ENCODE data around the gene TSPYL4. TPM values are rescaled to one million over a fixed set of nuclear protein-coding genes. Genes with fewer than 3 reads are reported as not detected.
"Not testable (repeated sequence)": the region's sequence is repeated elsewhere in the genome, so short reads cannot be mapped to it uniquely, and the experiment has no call there.

TSPYL4 gene
- total RNA-seq = 10 to 100 TPM; 10.3 to 13.1 TPM

GRCh38 chr6:116253505-116254296, at the start of gene TSPYL4:
Gene TSPYL4, minus strand, starts transcription at chr6:116254075. Its CDS starts 67 bp downstream, at chr6:116254008.
- peaks cover 25% of the 10 kb centered on the region for H3K4me1 Mint-ChIP-seq
- H3K27me3 Mint-ChIP-seq = no peaks in the 10 kb centered on the region
- H3K36me3 Mint-ChIP-seq (ENCODE audit: low read depth) = peaks cover 9% of the 10 kb centered on the region
- no peak within 1 kb of the TSS for H3K4me3 Mint-ChIP-seq
- H3K27ac Mint-ChIP-seq = no peak within 1 kb of the TSS
- ATAC-seq (replicated peaks) = peak; percentile 100
- H3K9me3 Mint-ChIP-seq = no peaks in the 10 kb centered on the region

GRCh38 chr6:116301104-116301503, 47.2 kb upstream of the TSPYL4 start:
- Mint-ChIP-seq H3K4me3 (no peak overlapping the region), H3K36me3 (ENCODE audit: low read depth) (no peaks in the 10 kb centered on the region), H3K4me1 (no peaks in the 10 kb centered on the region), H3K27me3 (no peaks in the 10 kb centered on the region), H3K9me3 (no peaks in the 10 kb centered on the region), H3K27ac (no peak overlapping the region)
- no peak for ATAC-seq (replicated peaks)

GRCh38 chr6:116300566-116300965, 46.7 kb upstream of the TSPYL4 start:
- no peak for ATAC-seq (replicated peaks)
- H3K9me3 Mint-ChIP-seq = no peaks in the 10 kb centered on the region
- H3K4me3 Mint-ChIP-seq = no peak overlapping the region
- H3K27me3 Mint-ChIP-seq = no peaks in the 10 kb centered on the region
- H3K4me1 Mint-ChIP-seq = no peaks in the 10 kb centered on the region
- no peak overlapping the region for H3K27ac Mint-ChIP-seq
- no peaks in the 10 kb centered on the region for H3K36me3 Mint-ChIP-seq (ENCODE audit: low read depth)

- H3K4me1 Mint-ChIP-seq = no peaks in the 10 kb centered on the region
- H3K27me3 Mint-ChIP-seq = no peaks in the 10 kb centered on the region
- no peak overlapping the region for H3K27ac Mint-ChIP-seq
- no peak for ATAC-seq (replicated peaks)
- no peaks in the 10 kb centered on the region for H3K9me3 Mint-ChIP-seq
- H3K36me3 Mint-ChIP-seq (ENCODE audit: low read depth) = no peaks in the 10 kb centered on the region
- H3K4me3 Mint-ChIP-seq = no peak overlapping the region
These were observed 45.1 kb upstream of the TSPYL4 start for GRCh38 chr6:116298973-116299372.

GRCh38 chr6:116298273-116298672, 44.4 kb upstream of the TSPYL4 start:
- Mint-ChIP-seq H3K27me3 (no peaks in the 10 kb centered on the region), H3K4me1 (no peaks in the 10 kb centered on the region), H3K36me3 (ENCODE audit: low read depth) (no peaks in the 10 kb centered on the region), H3K4me3 (no peak overlapping the region), H3K9me3 (no peaks in the 10 kb centered on the region), H3K27ac (no peak overlapping the region)
- no peak for ATAC-seq (replicated peaks)

GRCh38 chr6:116292553-116292952, 38.7 kb upstream of the TSPYL4 start:
- H3K9me3 Mint-ChIP-seq = no peaks in the 10 kb centered on the region
- ATAC-seq (replicated peaks) = no peak
- no peak overlapping the region for H3K27ac Mint-ChIP-seq
- H3K4me1 Mint-ChIP-seq = no peaks in the 10 kb centered on the region
- no peaks in the 10 kb centered on the region for H3K27me3 Mint-ChIP-seq
- no peak overlapping the region for H3K4me3 Mint-ChIP-seq
- no peaks in the 10 kb centered on the region for H3K36me3 Mint-ChIP-seq (ENCODE audit: low read depth)

- H3K27me3 Mint-ChIP-seq = no peaks in the 10 kb centered on the region
These were observed 38.0 kb upstream of the TSPYL4 start for GRCh38 chr6:116291701-116292396.

GRCh38 chr6:116290799-116291198, 36.9 kb upstream of the TSPYL4 start:
- no peaks in the 10 kb centered on the region for H3K9me3 Mint-ChIP-seq
- no peaks in the 10 kb centered on the region for H3K27me3 Mint-ChIP-seq
- no peak overlapping the region for H3K27ac Mint-ChIP-seq
- no peaks in the 10 kb centered on the region for H3K36me3 Mint-ChIP-seq (ENCODE audit: low read depth)
- H3K4me3 Mint-ChIP-seq = no peak overlapping the region
- no peak for ATAC-seq (replicated peaks)
- no peaks in the 10 kb centered on the region for H3K4me1 Mint-ChIP-seq

More at GRCh38 chr6:116291701-116292396, 38.0 kb upstream of the TSPYL4 start:
- H3K36me3 Mint-ChIP-seq (ENCODE audit: low read depth) = no peaks in the 10 kb centered on the region
- no peaks in the 10 kb centered on the region for H3K9me3 Mint-ChIP-seq
- H3K27ac Mint-ChIP-seq = no peak overlapping the region
- H3K4me1 Mint-ChIP-seq = no peaks in the 10 kb centered on the region
- ATAC-seq (replicated peaks) = no peak
- no peak overlapping the region for H3K4me3 Mint-ChIP-seq

GRCh38 chr6:116289876-116290275, 36.0 kb upstream of the TSPYL4 start:
- H3K27me3 Mint-ChIP-seq = no peaks in the 10 kb centered on the region
- no peak overlapping the region for H3K27ac Mint-ChIP-seq
- ATAC-seq (replicated peaks) = no peak
- no peaks in the 10 kb centered on the region for H3K36me3 Mint-ChIP-seq (ENCODE audit: low read depth)
- no peaks in the 10 kb centered on the region for H3K9me3 Mint-ChIP-seq
- H3K4me1 Mint-ChIP-seq = no peaks in the 10 kb centered on the region
- H3K4me3 Mint-ChIP-seq = no peak overlapping the region

- ATAC-seq (replicated peaks) = no peak
- Mint-ChIP-seq H3K9me3 (no peaks in the 10 kb centered on the region), H3K4me1 (no peaks in the 10 kb centered on the region), H3K27ac (no peak overlapping the region), H3K4me3 (no peak overlapping the region), H3K36me3 (ENCODE audit: low read depth) (no peaks in the 10 kb centered on the region), H3K27me3 (no peaks in the 10 kb centered on the region)
These were observed 33.9 kb upstream of the TSPYL4 start for GRCh38 chr6:116287689-116288282.

- no peak overlapping the region for H3K4me3 Mint-ChIP-seq
- no peak for ATAC-seq (replicated peaks)
- no peak overlapping the region for H3K27ac Mint-ChIP-seq
- H3K36me3 Mint-ChIP-seq (ENCODE audit: low read depth) = no peaks in the 10 kb centered on the region
- no peaks in the 10 kb centered on the region for H3K27me3 Mint-ChIP-seq
- H3K4me1 Mint-ChIP-seq = no peaks in the 10 kb centered on the region
- no peaks in the 10 kb centered on the region for H3K9me3 Mint-ChIP-seq
These were observed 33.0 kb upstream of the TSPYL4 start for GRCh38 chr6:116286773-116287358.

GRCh38 chr6:116284984-116285383, 31.1 kb upstream of the TSPYL4 start:
- H3K36me3 Mint-ChIP-seq (ENCODE audit: low read depth); H3K4me1 Mint-ChIP-seq; H3K4me3 Mint-ChIP-seq; H3K27me3 Mint-ChIP-seq; H3K9me3 Mint-ChIP-seq; H3K27ac Mint-ChIP-seq; ATAC-seq (replicated peaks): not testable (repeated sequence)

GRCh38 chr6:116283191-116283590, 29.3 kb upstream of the TSPYL4 start:
- Mint-ChIP-seq H3K36me3 (ENCODE audit: low read depth) (peaks cover 19% of the 10 kb centered on the region), H3K27me3 (no peaks in the 10 kb centered on the region), H3K9me3 (no peaks in the 10 kb centered on the region), H3K27ac (no peak overlapping the region), H3K4me3 (no peak overlapping the region), H3K4me1 (peaks cover 6% of the 10 kb centered on the region)
- ATAC-seq (replicated peaks) = no peak

GRCh38 chr6:116282698-116283097, 28.8 kb upstream of the TSPYL4 start:
- H3K9me3 Mint-ChIP-seq = no peaks in the 10 kb centered on the region
- H3K36me3 Mint-ChIP-seq (ENCODE audit: low read depth) = peaks cover 24% of the 10 kb centered on the region
- no peak overlapping the region for H3K4me3 Mint-ChIP-seq
- no peak for ATAC-seq (replicated peaks)
- no peaks in the 10 kb centered on the region for H3K27me3 Mint-ChIP-seq
- peak overlapping the region; percentile 52 for H3K27ac Mint-ChIP-seq
- peaks cover 6% of the 10 kb centered on the region for H3K4me1 Mint-ChIP-seq
